IMR-90 (cell line): ENCODE measurements around the gene STEAP4. TPM values are rescaled to one million over a fixed set of nuclear protein-coding genes. Genes with fewer than 3 reads are reported as not detected.

ENCODE experiments used
- ATAC-seq: fragments of 200-7000 bp; cut with Tn5 transposase; 2 replicates; pipeline ENCODE4 v1.9.1; 2020; ENCODE audit warnings: low read depth, mild to moderate bottlenecking, moderate library complexity
- BruUV-seq: library from RNA; stranded (reverse); fragments of 400-500 nt; replicated peaks from 2 replicates; lab custom pipeline; 2021; lab: Mats Ljungman, UMichigan
- CTCF ChIA-PET: fragments of 300-600 bp; formaldehyde crosslinking; extraction: SDS; loops from one replicate; lab custom pipeline; 2021; ENCODE audit warnings: antibody characterized with exemption; lab: Yijun Ruan, JAX
- POLR2A ChIA-PET: fragments of 300-600 bp; sonication (Branson Sonifier 250); formaldehyde crosslinking; loops from one replicate; lab custom pipeline; 2022; ENCODE audit warnings: antibody characterized with exemption; ENCODE audit not compliant: unreplicated experiment; lab: Charles Lee
- DNase-seq: peaks from one replicate; pipeline ENCODE4 v3.0.0; 2013
- H2AFZ ChIP-seq: replicated peaks from 2 replicates; pipeline ENCODE3; 2013; ENCODE audit warnings: low read length, mild to moderate bottlenecking; ENCODE audit not compliant: poor library complexity
- H2AK5ac ChIP-seq: 2 replicates; pipeline ENCODE4 v1.6.1; 2013; ENCODE audit warnings: low read depth, low read length, inconsistent platforms
- H2AK9ac ChIP-seq: replicated peaks from 2 replicates; pipeline ENCODE3; 2013; ENCODE audit warnings: mild to moderate bottlenecking, low read depth, low read length, moderate library complexity; ENCODE audit not compliant: poor library complexity
- H2BK120ac ChIP-seq: 2 replicates; pipeline ENCODE4 v1.6.1; 2013; ENCODE audit warnings: low read depth, low read length, inconsistent platforms
- H2BK15ac ChIP-seq: 3 replicates; pipeline ENCODE4 v1.6.1; 2013; ENCODE audit warnings: low read depth, low read length, inconsistent platforms
- H2BK20ac ChIP-seq: 2 replicates; pipeline ENCODE4 v1.6.1; 2013; ENCODE audit warnings: low read depth, mild to moderate bottlenecking, inconsistent platforms, low read length, moderate library complexity
- H2BK5ac ChIP-seq: 2 replicates; pipeline ENCODE4 v1.6.1; 2013; ENCODE audit warnings: mild to moderate bottlenecking, low read depth, low read length, inconsistent platforms; ENCODE audit not compliant: poor library complexity, severe bottlenecking
- H3K14ac ChIP-seq: replicated peaks from 2 replicates; pipeline ENCODE4 v1.6.1; 2013; ENCODE audit warnings: low read depth, low read length, inconsistent platforms
- H3K18ac ChIP-seq: 2 replicates; pipeline ENCODE4 v1.6.1; 2013; ENCODE audit warnings: low read depth, low read length, control low read depth
- H3K23ac ChIP-seq: 2 replicates; pipeline ENCODE4 v1.6.1; 2013; ENCODE audit warnings: low read depth, low read length, inconsistent platforms
- H3K27ac ChIP-seq: 2 replicates; pipeline ENCODE4 v1.5.1; 2013; ENCODE audit warnings: mild to moderate bottlenecking, control low read depth, low read length; ENCODE audit not compliant: insufficient read depth
- H3K27me3 ChIP-seq: 2 replicates; pipeline ENCODE4 v1.6.1; 2013; ENCODE audit warnings: low read length; ENCODE audit not compliant: control insufficient read depth, insufficient read depth
- H3K36me3 ChIP-seq: 2 replicates; pipeline ENCODE4 v1.6.1; 2013; ENCODE audit warnings: low read length, mixed read lengths; ENCODE audit not compliant: control insufficient read depth, insufficient read depth
- H3K4ac ChIP-seq: 2 replicates; pipeline ENCODE4 v1.6.1; 2013; ENCODE audit warnings: low read depth, low read length, inconsistent platforms
- H3K4me1 ChIP-seq: 2 replicates; pipeline ENCODE4 v1.6.1; 2013; ENCODE audit warnings: low read length, mixed read lengths; ENCODE audit not compliant: control insufficient read depth, insufficient read depth
- H3K4me2 ChIP-seq: 2 replicates; pipeline ENCODE4 v1.6.1; 2013; ENCODE audit warnings: low read depth, mild to moderate bottlenecking, control low read depth, low read length, moderate library complexity
- H3K4me3 ChIP-seq: 2 replicates; pipeline ENCODE4 v1.5.1; 2013; ENCODE audit warnings: low read depth, mild to moderate bottlenecking, control low read depth, low read length, moderate library complexity; ENCODE audit not compliant: insufficient read depth
- H3K56ac ChIP-seq: 2 replicates; pipeline ENCODE4 v1.6.1; 2013; ENCODE audit warnings: low read length, inconsistent platforms; ENCODE audit not compliant: insufficient read depth; ENCODE audit errors: extremely low read depth
- H3K79me1 ChIP-seq, 2 experiments: 2 replicates each; pipeline ENCODE4 v1.6.1; 2013; ENCODE audit warnings: low read length in 2 of 2, inconsistent platforms in 1 of 2, low read depth in 1 of 2
- H3K9ac ChIP-seq: 2 replicates; pipeline ENCODE4 v1.6.1; 2013; ENCODE audit warnings: low read depth, low read length, control low read depth
- H3K9me1 ChIP-seq: 2 replicates; pipeline ENCODE4 v1.6.1; 2013; ENCODE audit warnings: low read length, inconsistent platforms; ENCODE audit not compliant: insufficient read depth
- H3K9me3 ChIP-seq: 2 replicates; pipeline ENCODE4 v1.6.1; 2013; ENCODE audit warnings: low read length; ENCODE audit not compliant: control insufficient read depth, insufficient read depth
- H4K20me1 ChIP-seq: 2 replicates; pipeline ENCODE4 v1.6.1; 2013; ENCODE audit warnings: low read length, inconsistent platforms; ENCODE audit not compliant: insufficient read depth
- H4K5ac ChIP-seq: 2 replicates; pipeline ENCODE4 v1.6.1; 2013; ENCODE audit warnings: mild to moderate bottlenecking, low read depth, low read length, control low read depth
- H4K8ac ChIP-seq, 2 experiments: 2 replicates each; pipeline ENCODE4 v1.6.1; 2013; ENCODE audit warnings: low read depth in 2 of 2, low read length in 2 of 2, control low read depth in 1 of 2, inconsistent platforms in 1 of 2
- H4K91ac ChIP-seq: 2 replicates; pipeline ENCODE4 v1.6.1; 2013; ENCODE audit warnings: low read depth, low read length, inconsistent platforms; ENCODE audit not compliant: insufficient read depth
- BHLHE40 ChIP-seq: fragments of 150-350 bp; IDR thresholded peaks from 2 replicates; pipeline ENCODE4 v1.6.1; 2016; ENCODE audit warnings: mild to moderate bottlenecking, low read depth, low read length
- CEBPB ChIP-seq: IDR thresholded peaks from 2 replicates; pipeline ENCODE4 v1.6.1; 2012; ENCODE audit warnings: low read depth, low read length, improper control_type of control experiment
- CHD1 ChIP-seq: IDR thresholded peaks from 2 replicates; pipeline ENCODE4 v1.6.1; 2012; ENCODE audit warnings: low read depth, low read length, improper control_type of control experiment
- FOS ChIP-seq: fragments of 150-350 bp; IDR thresholded peaks from 2 replicates; pipeline ENCODE4 v1.6.1; 2016; ENCODE audit warnings: low read depth, low read length
- MAFK ChIP-seq: IDR thresholded peaks from 2 replicates; pipeline ENCODE4 v1.6.1; 2012; ENCODE audit warnings: low read depth, low read length, improper control_type of control experiment
- MAZ ChIP-seq: IDR thresholded peaks from 2 replicates; pipeline ENCODE4 v1.6.1; 2012; ENCODE audit warnings: low read depth, mild to moderate bottlenecking, low read length, improper control_type of control experiment, moderate library complexity, borderline replicate concordance
- MXI1 ChIP-seq: IDR thresholded peaks from 2 replicates; pipeline ENCODE4 v1.6.1; 2012; ENCODE audit warnings: low read depth, mild to moderate bottlenecking, low read length, moderate library complexity, borderline replicate concordance
- NFE2L2 ChIP-seq: fragments of 150-350 bp; IDR thresholded peaks from 2 replicates; pipeline ENCODE4 v1.6.1; 2016; ENCODE audit warnings: low read depth, mild to moderate bottlenecking, low read length
- POLR2A ChIP-seq: IDR thresholded peaks from 2 replicates; pipeline ENCODE4 v1.6.1; 2012; ENCODE audit warnings: mild to moderate bottlenecking, low read depth, low read length
- RAD21 ChIP-seq: IDR thresholded peaks from 2 replicates; pipeline ENCODE4 v1.6.1; 2012; ENCODE audit warnings: low read length, improper control_type of control experiment
- RCOR1 ChIP-seq: IDR thresholded peaks from 2 replicates; pipeline ENCODE4 v1.6.1; 2012; ENCODE audit warnings: mild to moderate bottlenecking, low read length, improper control_type of control experiment; ENCODE audit not compliant: insufficient replicate concordance
- RFX5 ChIP-seq: IDR thresholded peaks from 2 replicates; pipeline ENCODE4 v1.8.0; 2012; ENCODE audit warnings: low read depth, mild to moderate bottlenecking, low read length, moderate library complexity
- SMC3 ChIP-seq: fragments of 150-350 bp; IDR thresholded peaks from 2 replicates; pipeline ENCODE4 v1.6.1; 2016; ENCODE audit warnings: low read depth, mild to moderate bottlenecking, antibody characterized with exemption, low read length, moderate library complexity
- WGBS, 2 experiments: methylation state at CpG; one replicate each; pipeline versions ENCODE4 v1.1.5 to v1.1.7; 2013; ENCODE audit warnings: missing lambda C conversion rate in 2 of 2; ENCODE audit not compliant: insufficient read length in 1 of 2; ENCODE audit errors: extremely low coverage in 2 of 2; 5-methylcytosine and 5-hydroxymethylcytosine counted together
- dilution Hi-C: fragments of 300-500 bp; cut with HindIII; formaldehyde crosslinking; loops from one replicate; pipeline ENCODE4 v1.14.3; 2018; ENCODE audit warnings: low sequenced_read_pairs; ENCODE audit not compliant: unreplicated experiment
- in situ Hi-C: fragments of 300-500 bp; cut with MboI; formaldehyde crosslinking; loops from 3 replicates; pipeline ENCODE4 v1.14.3; 2019; ENCODE audit warnings: low sequenced_read_pairs, inconsistent platforms, mixed read lengths
- intact Hi-C: fragments of 100-400 bp; cut with micrococcal nuclease; formaldehyde crosslinking; loops from 2 replicates; pipeline ENCODE4 v1.10.0; 2022
- polyA plus RNA-seq, 3 experiments: library from polyadenylated mRNA; depleted of rRNA; stranded (reverse); fragments of >200 nt; gene quantifications; 2 replicates each; pipeline ENCODE4 v1.2.3, GENCODE V29; 2012; ENCODE audit warnings: low replicate concordance in 1 of 3
- total RNA-seq: library from RNA; depleted of rRNA; stranded (reverse); fragments of >200 nt; gene quantifications from 2 replicates; pipeline ENCODE4 v1.2.3, GENCODE V29; 2012
- TF ChIP-seq, protein P1 (sequence below): fragments of 150-350 bp; IDR thresholded peaks from 2 replicates; pipeline ENCODE4 v1.6.1; 2016; ENCODE audit warnings: low read depth, mild to moderate bottlenecking, low read length, moderate library complexity, borderline replicate concordance
- TF ChIP-seq, protein P2 (sequence below): fragments of 150-350 bp; IDR thresholded peaks from 2 replicates; pipeline ENCODE4 v1.6.1; 2017; ENCODE audit warnings: mild to moderate bottlenecking, antibody characterized with exemption, low read length, low read depth
- TF ChIP-seq, protein P3 (sequence below): conservative IDR thresholded peaks from 2 replicates; pipeline ENCODE4 v1.5.1; 2012; ENCODE audit warnings: mild to moderate bottlenecking, low read depth, low read length, improper control_type of control experiment

Gene STEAP4
- total and polyA plus RNA-seq, 2 of the 4 experiments (the other 2 are of a cell fraction): not detected

DNA sequence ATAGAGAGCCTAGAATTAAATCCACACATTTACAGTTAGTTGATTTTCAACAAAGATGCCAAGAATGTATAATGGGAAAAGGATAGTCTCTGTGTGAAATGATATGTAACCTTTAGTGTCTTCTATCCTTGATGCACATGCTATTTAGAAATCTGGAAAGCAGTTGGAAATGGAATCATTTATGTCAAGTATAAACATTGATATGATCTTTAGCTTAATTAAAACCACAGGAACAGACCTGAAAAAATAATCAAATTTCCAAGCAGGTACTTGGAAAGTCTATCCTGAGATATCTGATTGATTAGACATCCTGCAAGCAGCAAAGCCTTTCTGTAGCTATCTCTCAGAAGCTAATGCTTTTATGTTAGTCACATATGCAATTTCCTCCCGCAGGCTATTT lies 62.4 kb downstream of the STEAP4 start:
- POLR2A ChIA-PET: no interaction called here
- no peaks in the 10 kb centered on the region for H3K27me3 ChIP-seq
- no peak overlapping the region for H2AFZ ChIP-seq
- dilution Hi-C loops: no loop called here
- no peak overlapping the region for H3K23ac ChIP-seq
- no peaks in the 10 kb centered on the region for H3K79me1 ChIP-seq
- no peak overlapping the region for H2BK15ac ChIP-seq
- H3K27ac ChIP-seq: no peak overlapping the region
- CTCF ChIA-PET: no interaction called here
- H3K18ac ChIP-seq: no peak overlapping the region
- H3K9ac ChIP-seq: no peak overlapping the region
- H4K20me1 ChIP-seq: no peaks in the 10 kb centered on the region
- no peak overlapping the region for H4K5ac ChIP-seq
- no peak overlapping the region for H2BK5ac ChIP-seq
- DNase-seq (no peak), ATAC-seq (no peak)
- TF ChIP-seq MAFK (no peak), CHD1 (no peak), RFX5 (no peak), FOS (no peak), SMC3 (no peak), MXI1 (no peak), RCOR1 (no peak), POLR2A (no peak), MAZ (no peak), NFE2L2 (no peak), RAD21 (no peak), CEBPB (no peak), BHLHE40 (no peak)
- TF ChIP-seq, protein P1, sequence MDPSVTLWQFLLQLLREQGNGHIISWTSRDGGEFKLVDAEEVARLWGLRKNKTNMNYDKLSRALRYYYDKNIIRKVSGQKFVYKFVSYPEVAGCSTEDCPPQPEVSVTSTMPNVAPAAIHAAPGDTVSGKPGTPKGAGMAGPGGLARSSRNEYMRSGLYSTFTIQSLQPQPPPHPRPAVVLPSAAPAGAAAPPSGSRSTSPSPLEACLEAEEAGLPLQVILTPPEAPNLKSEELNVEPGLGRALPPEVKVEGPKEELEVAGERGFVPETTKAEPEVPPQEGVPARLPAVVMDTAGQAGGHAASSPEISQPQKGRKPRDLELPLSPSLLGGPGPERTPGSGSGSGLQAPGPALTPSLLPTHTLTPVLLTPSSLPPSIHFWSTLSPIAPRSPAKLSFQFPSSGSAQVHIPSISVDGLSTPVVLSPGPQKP: no peak
- TF ChIP-seq, protein P2, sequence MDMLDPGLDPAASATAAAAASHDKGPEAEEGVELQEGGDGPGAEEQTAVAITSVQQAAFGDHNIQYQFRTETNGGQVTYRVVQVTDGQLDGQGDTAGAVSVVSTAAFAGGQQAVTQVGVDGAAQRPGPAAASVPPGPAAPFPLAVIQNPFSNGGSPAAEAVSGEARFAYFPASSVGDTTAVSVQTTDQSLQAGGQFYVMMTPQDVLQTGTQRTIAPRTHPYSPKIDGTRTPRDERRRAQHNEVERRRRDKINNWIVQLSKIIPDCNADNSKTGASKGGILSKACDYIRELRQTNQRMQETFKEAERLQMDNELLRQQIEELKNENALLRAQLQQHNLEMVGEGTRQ: no peak
- TF ChIP-seq, protein P3, sequence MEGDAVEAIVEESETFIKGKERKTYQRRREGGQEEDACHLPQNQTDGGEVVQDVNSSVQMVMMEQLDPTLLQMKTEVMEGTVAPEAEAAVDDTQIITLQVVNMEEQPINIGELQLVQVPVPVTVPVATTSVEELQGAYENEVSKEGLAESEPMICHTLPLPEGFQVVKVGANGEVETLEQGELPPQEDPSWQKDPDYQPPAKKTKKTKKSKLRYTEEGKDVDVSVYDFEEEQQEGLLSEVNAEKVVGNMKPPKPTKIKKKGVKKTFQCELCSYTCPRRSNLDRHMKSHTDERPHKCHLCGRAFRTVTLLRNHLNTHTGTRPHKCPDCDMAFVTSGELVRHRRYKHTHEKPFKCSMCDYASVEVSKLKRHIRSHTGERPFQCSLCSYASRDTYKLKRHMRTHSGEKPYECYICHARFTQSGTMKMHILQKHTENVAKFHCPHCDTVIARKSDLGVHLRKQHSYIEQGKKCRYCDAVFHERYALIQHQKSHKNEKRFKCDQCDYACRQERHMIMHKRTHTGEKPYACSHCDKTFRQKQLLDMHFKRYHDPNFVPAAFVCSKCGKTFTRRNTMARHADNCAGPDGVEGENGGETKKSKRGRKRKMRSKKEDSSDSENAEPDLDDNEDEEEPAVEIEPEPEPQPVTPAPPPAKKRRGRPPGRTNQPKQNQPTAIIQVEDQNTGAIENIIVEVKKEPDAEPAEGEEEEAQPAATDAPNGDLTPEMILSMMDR: no peak
- H3K4me2 ChIP-seq: no peak overlapping the region
- H4K8ac ChIP-seq: no peak overlapping the region
- H3K4ac ChIP-seq: no peak overlapping the region
- intact Hi-C loops: no loop called here
- H3K9me3 ChIP-seq: no peaks in the 10 kb centered on the region
- H3K56ac ChIP-seq: no peak overlapping the region
- in situ Hi-C loops: no loop called here
- H2AK9ac ChIP-seq: no peak overlapping the region
- no peak overlapping the region for H3K14ac ChIP-seq
- no peaks in the 10 kb centered on the region for H3K4me1 ChIP-seq
- BruUV-seq: no TSS peak
- no peak overlapping the region for H3K4me3 ChIP-seq
- H2AK5ac ChIP-seq: no peak overlapping the region
- no peaks in the 10 kb centered on the region for H3K9me1 ChIP-seq
- no CpG with 5 or more reads among the region's 1 CpG for WGBS, 2 experiments
- H4K91ac ChIP-seq: no peak overlapping the region
- H3K36me3 ChIP-seq: no peaks in the 10 kb centered on the region
- H2BK120ac ChIP-seq: no peak overlapping the region
- no peak overlapping the region for H2BK20ac ChIP-seq
